ENCODE data around the gene CLMP. TPM values are rescaled to one million over a fixed set of nuclear protein-coding genes. Genes with fewer than 3 reads are reported as not detected.
"Not testable (repeated sequence)": the region's sequence is repeated elsewhere in the genome, so short reads cannot be mapped to it uniquely, and the experiment has no call there.

CLMP gene
- total RNA-seq, 1 donor from 2014 or later, result 32.0 TPM

DNA sequence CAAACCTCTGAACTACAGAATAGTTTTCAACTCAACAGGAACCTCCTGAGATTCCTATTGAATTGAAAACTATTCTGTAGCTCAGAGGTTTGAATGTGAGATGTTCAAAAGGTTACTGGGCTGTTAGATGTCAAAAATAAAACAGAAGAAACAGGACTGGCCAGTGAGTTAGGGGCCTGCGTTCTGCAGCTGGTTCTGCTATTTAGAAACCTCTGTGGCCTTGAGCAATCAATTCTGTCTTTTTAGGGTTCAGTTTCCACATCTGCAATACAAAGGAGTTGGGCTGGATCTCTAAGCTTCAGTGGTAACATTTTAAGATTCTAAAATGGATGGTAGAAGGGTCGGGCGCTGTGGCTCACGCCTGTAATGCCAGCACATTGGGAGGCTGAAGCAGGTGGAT is 55.8 kb downstream of the CLMP start:
- no peak for DNase-seq (ENCODE audit: low read depth)

DNA sequence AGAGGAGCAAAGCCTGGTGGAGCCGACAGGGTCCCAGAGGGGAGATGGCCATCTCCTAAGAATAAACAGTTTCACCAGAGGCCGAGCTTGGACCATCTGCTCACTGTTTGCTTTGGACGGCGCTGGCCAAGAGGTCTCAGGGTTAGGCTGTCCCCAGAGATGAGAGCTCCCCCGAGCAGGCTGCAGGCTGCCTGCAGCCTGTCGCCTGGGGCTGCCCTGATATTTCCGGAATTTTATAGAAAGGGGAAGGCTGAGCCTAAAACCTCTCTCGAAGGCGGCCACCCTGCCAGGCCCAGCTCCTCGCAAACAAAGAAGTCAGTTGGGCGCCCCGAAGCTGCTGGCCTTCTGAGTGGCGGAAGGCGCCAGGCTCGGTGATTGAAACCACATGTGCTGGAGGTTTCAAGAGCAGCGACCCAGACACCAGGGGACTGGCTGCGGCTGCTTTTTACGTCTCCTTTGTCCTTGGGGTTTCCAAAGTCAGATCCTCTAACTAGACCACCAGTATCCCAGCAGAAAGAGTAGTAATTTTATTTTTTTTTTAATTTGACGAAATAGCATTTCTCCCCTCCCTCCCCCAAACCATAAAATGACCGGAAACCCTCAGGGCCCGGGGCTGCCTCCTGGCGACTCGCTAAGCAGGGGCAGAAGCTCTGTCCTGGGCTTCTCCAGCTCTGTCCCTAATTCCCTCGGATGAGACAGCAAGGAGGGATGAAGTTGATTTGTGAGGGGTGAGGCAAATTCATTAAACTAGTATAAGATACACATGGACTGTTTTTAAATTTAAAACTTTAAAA is 57.4 kb downstream of the CLMP start:
- DNase-seq (ENCODE audit: low read depth), result peak; percentile 83

DNA sequence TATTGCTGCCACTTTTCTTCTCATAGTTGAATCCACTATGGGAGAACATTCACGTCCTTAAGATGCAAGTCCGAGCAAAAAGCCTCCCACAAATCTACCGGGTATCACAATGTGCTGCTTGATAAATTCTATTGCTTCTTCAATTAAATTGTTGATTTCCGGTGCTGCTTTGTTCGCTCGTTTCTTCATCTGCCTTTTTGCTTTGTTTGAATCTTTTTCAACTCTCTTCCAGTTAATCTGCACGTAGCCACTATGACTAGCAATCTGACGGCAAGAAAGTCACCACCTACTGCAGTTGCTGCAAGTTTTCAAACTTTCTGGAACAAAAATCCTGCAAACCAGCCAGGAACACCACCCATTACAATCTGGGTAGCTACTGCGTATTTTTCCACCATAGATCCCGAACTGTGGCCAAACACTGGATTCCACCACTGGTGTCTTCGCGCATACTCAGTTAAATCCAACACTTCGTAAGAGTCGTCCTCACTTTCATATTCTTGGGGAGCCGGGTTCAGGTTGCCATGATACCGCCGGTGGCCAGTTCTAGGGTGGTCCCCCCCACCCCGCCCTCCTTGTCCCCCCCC is 59.1 kb downstream of the CLMP start:
- peak; percentile 47 for DNase-seq (ENCODE audit: low read depth)

DNA sequence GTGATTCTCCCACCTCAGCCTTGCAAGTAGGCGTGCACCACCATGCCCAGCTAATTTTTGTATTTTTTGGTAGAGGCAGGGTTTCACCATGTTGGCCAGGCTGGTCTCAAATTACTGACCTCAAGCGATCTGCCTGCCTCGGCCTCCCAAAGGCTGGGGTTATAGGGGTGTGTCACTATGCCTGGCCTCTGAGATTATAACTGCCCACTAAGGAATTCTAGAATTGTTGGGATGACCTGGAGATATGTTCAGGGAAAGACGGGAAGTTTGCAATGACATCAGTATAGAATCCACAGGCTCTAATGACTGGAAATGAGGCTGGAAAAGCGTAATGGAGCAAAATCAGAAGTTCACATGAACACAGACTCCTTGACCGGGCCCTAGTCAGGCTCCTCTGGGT is 62.2 kb downstream of the CLMP start:
- peak; percentile 29 for DNase-seq (ENCODE audit: low read depth)

DNA sequence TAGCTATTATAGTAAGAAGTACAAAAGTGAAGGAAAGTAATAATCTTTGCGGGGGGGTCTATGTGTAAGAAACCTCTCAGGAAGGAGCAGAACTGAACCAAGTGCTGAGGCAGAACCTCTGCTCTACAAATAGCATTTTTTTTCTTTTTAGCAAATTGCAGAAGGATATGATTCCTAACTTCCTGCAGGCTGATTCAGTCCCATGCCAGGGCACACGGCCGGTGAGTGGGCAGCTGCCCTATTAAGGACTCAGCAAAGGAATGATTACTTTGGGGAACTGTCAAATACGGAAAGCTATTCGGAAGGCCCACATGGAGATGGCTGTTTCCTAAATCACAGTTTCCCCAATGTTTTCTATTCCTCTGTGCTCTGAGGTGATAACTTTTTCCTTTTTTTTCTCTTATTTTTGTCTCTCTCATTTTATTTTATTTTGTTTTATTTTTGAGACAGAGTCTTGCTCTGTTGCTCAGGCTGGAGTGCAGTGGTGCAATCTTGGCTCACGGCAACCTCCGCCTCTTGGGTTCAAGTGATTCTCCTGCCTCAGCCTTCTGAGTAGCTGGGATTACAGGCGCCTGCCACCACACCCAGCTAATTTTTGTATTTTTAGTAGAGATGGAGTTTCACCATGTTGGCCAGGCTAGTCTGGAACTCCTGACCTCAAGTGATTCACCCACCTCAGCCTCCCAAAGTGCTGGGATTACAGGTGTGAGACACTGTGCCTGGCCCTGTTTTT is 62.8 kb downstream of the CLMP start:
- peak; percentile 34 for DNase-seq (ENCODE audit: low read depth)

DNA sequence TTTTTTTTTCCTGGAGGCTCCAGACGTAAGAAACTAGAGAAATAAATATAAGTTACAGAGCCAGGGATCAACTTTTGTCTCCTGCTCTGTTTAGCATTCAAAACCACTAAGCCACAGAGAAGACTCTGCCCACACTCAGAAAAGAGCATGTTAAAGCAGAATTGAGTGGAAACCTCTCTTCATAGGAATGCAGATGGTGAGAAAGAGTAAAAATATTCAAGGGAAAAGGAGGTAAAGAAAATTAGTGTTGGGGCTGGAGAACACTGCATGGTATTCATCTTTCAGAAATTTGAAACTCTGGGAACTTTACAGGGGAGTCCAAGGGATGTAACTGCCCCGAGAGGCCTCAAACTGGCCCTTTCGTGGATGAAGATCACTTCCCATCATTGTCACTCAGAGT is 65.1 kb downstream of the CLMP start:
- DNase-seq (ENCODE audit: low read depth), result peak; percentile 56

DNA sequence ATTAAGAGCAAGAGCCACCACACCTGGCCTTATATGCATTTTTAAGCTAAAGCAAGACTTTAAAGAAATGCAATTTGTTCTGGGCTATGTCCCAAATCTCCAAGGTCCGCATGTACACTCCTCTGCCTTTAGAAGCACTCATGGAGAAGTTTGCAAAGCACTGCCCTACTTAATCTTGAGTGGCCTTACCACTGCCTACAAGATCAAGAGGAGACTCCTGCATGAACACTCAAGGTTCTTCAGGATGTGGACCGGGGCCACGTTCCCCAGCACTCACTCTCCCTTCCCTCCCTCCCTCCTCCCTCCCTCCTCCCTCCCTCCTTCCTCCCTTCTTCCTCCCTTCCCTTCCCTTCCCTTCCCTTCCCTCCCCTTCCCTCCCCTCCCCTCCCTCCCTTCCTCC is 69.9 kb downstream of the CLMP start:
- no peak for DNase-seq (ENCODE audit: low read depth)

DNA sequence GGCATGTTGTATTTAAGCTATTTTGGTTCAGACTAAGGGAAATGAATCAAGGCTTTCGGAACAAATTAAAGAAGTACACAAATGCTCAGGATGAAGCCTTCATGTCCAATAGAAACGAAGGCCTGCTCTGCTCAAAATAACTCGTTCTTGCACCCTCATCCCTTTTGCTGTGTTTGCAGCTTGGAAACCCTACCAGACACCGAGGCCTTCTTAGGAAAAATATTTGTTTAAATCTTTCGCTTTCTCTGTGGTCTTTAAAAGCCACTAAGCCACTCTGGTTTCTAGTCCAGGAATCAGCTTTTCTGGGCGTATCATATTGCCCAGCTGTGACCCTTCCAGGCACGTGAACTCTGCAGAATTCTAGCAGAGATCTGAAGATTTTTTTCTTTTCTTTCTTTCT is 72.2 kb downstream of the CLMP start:
- DNase-seq (ENCODE audit: low read depth), result peak; percentile 71

DNA sequence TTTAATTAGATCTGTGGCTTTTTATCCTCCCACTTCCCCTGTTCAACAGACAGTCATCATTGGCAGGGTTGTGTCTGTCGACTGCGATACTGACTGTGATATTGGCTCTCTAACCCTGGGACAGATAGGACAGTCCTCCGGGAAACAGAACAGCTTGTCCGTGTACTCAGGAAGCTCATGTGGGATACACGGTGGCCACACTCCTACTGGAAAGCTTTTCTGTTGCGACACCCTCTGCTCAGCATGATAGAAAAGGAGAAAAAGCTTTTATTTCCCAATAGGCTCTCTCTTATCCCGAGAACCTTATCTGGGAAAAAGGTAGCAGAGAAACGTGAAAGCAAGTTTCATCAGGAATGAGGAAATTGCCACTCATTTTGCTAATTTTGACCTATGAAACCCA is 72.7 kb downstream of the CLMP start:
- peak; percentile 52 for DNase-seq (ENCODE audit: low read depth)

DNA sequence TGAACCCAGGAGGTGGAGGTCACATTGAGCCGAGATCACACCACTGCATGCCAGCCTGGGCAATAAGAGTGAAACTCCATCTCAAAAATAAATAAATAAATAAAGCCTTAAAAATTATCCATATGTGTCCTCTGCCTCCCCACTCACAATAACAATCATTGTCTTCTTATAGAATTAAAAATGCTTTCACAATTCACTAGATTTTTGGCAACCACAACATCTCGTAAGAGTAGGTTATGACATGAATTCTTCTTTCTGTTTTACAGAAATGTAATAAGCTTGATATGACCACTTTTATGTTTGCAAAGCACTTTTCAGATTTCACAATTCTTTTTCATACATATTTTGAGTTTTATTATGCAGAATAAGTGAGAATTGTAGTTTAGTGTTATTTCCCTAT is 78.6 kb downstream of the CLMP start:
- DNase-seq (ENCODE audit: low read depth), result no peak

DNA sequence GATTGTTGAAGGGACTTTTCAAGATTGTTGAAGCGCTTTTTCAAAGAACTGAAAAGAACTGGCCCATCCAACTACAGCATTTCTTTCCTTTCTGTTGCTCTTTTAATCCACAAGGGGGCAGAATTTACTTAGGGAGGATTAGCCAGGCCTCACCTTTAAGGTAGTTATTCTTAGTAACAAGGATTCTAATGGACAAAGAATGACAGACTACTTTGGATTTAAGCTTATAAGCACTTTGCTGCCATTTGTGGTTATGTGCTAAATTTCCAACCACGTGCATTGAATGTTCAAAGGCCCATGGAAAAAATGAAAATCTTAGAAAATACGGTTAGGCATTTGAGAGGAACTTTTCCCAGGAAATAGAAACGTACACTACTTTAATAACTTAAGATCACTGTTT is 83.6 kb downstream of the CLMP start:
- peak; percentile 49 for DNase-seq (ENCODE audit: low read depth)

DNA sequence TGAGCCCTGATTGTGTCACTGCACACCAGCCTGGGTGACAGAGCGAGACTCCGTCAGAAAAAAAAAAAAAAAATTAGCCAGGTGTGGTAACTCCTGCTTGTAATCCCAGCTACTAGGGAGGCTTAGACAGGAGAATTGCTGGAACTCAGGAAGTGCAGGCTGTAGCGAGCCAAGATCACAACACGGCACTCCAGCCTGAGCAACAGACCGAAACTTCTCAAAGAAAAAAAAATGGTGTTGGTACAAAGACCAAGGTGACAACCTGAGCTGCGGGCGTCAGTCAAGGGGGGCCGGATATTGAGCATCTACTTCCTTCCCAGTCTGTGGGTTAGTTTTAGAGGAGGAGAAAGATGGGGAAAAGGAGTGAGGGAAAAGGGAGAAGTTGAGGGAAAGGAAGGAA is 84.7 kb downstream of the CLMP start:
- DNase-seq (ENCODE audit: low read depth), result no peak

DNA sequence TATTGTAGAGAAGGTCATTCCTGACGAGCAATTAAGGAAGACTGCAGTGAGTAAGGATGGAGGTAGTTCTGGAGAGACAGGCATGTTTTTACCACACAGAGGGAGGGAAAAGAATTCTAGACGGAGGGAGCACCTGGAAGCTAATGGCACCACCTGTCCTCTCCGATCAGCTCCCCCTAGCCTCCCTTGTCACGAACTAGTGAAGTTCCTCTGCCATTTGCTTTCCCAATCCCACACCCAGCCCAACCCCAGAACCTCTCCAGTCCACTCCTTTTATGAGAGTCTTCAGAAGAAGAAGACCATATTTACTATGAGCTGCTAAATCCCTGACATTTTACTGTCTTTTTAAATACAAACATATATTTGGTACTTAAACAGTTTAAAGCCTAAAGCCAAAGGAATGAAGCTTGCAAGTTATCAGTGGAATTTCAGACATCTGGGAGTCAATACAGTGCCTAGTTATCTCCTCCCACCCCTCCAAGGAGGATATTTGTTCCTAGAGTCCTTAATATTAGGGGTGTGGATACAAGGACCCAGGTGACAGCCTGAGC is 87.0 kb downstream of the CLMP start:
- DNase-seq (ENCODE audit: low read depth), result no peak

DNA sequence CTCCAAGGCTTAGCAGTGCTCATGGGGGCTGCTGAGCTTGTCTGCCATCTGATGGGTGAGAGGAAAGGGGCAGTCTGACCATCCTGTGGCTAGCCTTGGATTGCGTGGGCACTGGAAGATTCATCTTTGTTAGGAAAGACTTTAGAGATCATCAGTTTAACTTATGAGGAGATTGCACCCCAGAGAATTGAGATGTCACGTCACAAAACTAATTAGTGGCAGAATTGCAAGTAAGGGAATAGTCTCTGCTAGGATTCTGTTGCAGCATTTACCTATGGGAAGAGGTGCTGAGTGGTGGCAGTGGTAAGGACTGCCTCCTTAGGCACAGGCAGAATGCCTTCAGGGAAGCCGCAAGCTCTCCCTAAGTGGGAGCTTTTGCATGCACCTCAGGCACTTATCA is 90.4 kb downstream of the CLMP start:
- DNase-seq (ENCODE audit: low read depth), result no peak

DNA sequence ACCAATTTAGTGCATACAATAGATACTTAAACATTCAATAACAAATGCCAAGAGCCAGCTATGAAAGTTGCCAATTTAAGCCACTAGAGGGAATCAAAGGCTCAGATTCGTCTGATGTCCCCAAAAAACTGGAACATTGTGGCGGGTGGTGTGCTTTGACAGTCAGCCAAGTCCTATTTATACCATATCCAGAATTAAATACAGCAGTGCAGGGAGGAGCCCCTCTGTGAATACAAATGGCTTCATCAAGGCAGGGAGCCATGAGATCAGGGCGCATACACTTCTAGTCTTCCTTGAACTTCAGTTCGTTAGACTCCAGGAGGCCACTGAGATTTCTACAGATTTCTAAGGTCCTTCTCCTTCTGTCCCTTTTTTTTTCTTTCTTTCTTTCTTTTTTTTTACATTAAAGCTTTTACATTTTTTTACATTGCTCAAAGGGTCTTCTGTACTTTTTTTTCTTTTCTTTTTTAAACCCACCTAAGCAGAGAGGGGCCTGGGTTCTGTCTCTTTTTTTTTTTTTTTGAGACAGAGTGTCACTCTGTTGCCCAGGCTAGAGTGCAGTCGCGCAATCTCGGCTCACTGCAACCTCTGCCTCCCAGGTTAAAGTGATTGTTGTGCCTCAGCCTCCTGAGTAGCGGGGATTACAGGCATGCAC is 91.6 kb downstream of the CLMP start:
- DNase-seq (ENCODE audit: low read depth), result peak; percentile 88

DNA sequence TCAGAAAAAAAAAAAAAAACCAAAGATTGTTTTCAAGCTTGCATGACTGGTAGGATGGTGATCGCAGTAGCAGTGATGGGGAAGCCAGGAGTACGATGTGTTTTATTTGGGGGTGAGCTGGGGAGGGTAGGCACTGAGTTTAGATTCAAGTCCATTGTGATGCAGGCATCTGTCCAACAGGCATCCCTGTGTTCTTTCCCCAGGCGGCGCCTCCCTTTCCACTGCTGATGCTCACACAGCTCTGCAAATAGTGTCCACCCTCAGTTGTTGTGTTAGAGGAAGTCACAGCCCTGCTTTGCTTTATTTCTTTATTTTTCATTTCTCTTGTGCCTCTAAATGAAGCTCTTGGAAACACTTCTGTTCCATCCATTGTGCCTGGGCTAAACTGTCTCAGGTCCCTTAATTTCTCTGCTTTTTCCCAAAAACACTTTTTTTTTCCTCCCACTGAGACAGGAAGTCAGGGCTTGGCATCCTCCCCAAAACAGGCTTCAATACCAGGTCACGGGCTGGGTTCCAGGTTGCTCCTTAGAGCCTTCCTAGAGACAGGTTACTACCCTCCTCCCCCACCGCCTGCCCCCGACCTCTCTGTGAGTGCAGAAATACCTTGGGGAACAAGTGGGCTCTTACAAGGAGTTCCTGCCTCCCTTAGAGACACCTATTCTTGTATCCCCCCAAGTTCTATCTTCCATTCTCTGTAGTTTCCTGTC is 94.5 kb downstream of the CLMP start:
- DNase-seq (ENCODE audit: low read depth), result no peak

DNA sequence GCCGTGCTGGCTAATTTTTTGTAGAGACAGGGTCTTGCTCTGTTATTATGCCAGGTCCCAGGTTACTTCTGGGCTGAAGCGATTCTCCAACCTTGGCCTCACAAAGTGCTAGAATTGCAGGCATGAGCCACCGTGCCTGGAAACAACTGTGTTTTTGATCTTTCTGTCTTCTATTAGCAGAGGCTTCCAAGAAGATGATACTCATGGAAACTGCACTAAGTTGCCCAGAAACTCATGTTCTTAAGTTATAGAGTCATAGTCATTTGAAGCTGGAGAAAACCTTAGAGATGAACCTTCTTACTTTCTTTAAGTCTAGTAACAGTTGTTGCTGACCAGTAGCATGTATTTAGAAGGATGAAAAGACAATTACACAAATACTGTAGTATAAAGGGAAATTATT is 96.1 kb downstream of the CLMP start:
- no peak for DNase-seq (ENCODE audit: low read depth)

DNA sequence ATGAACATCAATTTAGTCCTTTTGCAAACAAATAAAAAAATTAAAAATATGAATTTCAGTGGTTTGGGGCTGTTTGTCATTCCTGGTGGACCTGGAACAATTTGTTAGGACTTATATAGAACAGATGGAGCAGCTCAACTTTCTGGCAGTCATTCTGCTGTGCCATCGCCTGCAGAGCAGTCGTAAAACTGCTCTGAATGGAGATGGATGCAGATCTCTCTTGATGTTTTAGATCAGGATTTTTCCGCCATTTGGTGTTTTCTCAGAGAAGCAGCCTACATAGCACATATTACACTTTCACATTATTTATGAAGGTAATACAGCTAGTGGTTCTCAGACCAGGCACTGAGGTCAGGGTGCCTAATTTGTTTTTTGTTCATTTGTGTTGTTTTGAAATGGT is 101.3 kb downstream of the CLMP start:
- no peak for DNase-seq (ENCODE audit: low read depth)

DNA sequence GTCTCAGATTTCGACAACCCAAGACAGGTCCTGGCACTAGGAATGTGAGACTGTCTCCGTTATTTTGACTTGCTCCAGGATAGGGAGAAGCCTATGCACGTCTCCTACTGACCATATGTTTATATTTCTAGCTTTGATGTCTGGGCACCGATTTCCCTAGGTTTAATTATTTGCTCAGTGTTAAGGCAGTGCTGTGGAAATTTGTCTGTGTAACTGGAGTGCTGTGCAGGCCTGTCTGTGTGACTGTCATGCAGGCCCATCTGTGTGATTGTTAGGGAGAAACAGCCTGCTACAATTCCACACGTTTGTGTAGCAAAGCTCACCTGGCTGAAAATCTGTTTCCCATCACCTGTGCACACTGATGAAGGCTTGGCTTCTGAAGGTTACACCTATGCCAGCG is 103.5 kb downstream of the CLMP start:
- DNase-seq (ENCODE audit: low read depth), result no peak

DNA sequence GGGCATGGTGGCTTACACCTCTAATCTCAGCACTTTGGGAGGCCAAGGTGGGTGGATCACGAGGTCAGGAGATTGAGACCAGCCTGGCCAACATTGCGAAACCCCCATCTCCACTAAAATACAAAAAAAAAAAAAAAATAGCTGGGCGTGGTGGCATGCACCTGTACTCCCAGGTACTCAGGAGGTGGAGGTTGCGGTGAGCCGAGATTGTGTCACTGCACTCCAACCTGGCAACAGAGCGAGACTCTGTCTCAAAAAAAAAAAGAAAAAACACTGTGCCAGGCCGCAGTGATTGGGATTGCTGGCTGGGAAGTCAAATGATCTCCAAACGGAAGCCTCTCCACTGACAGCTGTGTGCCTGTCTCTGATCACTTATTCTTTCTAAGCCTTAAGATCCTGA is 104.9 kb downstream of the CLMP start:
- DNase-seq (ENCODE audit: low read depth), result not testable (repeated sequence)

DNA sequence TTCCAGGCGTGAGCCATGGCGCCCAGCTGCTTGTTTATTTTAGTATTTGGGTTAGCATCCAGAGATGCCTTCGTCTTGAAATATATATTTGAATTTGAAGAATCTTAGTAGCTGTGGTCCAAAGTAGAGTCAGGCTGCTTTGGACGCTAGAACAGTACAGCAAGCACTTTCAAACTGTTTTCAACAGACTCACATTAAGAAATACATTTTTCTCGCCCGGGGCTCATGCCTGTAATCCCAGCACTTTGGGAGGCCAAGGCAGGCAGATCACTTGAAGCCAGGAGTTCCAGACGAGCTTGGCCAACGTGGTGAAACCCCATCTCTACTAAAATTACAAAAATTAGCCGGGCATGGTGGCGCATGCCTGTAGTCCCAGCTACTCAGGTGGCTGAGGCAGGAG is 106.2 kb downstream of the CLMP start:
- DNase-seq (ENCODE audit: low read depth), result not testable (repeated sequence)

All from myocyte (in vitro differentiated cells).